HepG2 (cell line): ENCODE results near the gene SURF1. TPM values are rescaled to one million over a fixed set of nuclear protein-coding genes. Genes with fewer than 3 reads are reported as not detected.

Experiments used
- CHD2 ChIP-seq: IDR thresholded peaks from 2 replicates; pipeline ENCODE4 v1.6.1; 2011; ENCODE audit warnings: low read depth, low read length, improper control_type of control experiment
- EHMT2 ChIP-seq: fragments of 200-600 bp; sonication (generic); IDR thresholded peaks from 2 replicates; pipeline ENCODE4 v1.7.0; 2017; ENCODE audit warnings: antibody characterized with exemption, low read depth, low read length, borderline replicate concordance
- ELF1 ChIP-seq: sonication (generic); formaldehyde crosslinking; IDR thresholded peaks from 2 replicates; pipeline ENCODE4 v1.4.0; 2020; ENCODE audit warnings: missing genetic modification reagents
- GMEB1 ChIP-seq: sonication (generic); formaldehyde crosslinking; IDR thresholded peaks from 2 replicates; pipeline ENCODE4 v1.5.1; 2020; ENCODE audit warnings: missing genetic modification reagents, mild to moderate bottlenecking, borderline replicate concordance
- GZF1 ChIP-seq: sonication (generic); formaldehyde crosslinking; IDR thresholded peaks from 2 replicates; pipeline ENCODE4 v1.5.1; 2020; ENCODE audit warnings: mild to moderate bottlenecking, missing genetic modification reagents
- HDAC1 ChIP-seq: sonication (generic); formaldehyde crosslinking; IDR thresholded peaks from 2 replicates; pipeline ENCODE4 v1.5.1; 2020; ENCODE audit warnings: mild to moderate bottlenecking, missing genetic modification reagents
- HNF4A ChIP-seq: sonication (generic); formaldehyde crosslinking; IDR thresholded peaks from 2 replicates; pipeline ENCODE4 v1.4.0; 2020; ENCODE audit warnings: missing genetic modification reagents
- KDM2A ChIP-seq: sonication (generic); formaldehyde crosslinking; IDR thresholded peaks from 2 replicates; pipeline ENCODE4 v1.4.0; 2020; ENCODE audit warnings: low read depth, missing genetic modification reagents, borderline replicate concordance
- KDM5B ChIP-seq: sonication (generic); formaldehyde crosslinking; IDR thresholded peaks from 2 replicates; pipeline ENCODE4 v1.4.0; 2020; ENCODE audit warnings: missing genetic modification reagents, mild to moderate bottlenecking, borderline replicate concordance
- KDM6A ChIP-seq: IDR thresholded peaks from 2 replicates; pipeline ENCODE4 v1.6.1; 2016; ENCODE audit warnings: low read depth
- LCORL ChIP-seq, 2 experiments: fragments of 450-650 bp in 1 of 2; sonication (generic) in 1 of 2; formaldehyde crosslinking in 1 of 2; IDR thresholded peaks; 2 replicates each; pipeline versions ENCODE4 v1.5.0 to v1.6.1; 2017 to 2020; ENCODE audit warnings: antibody characterized with exemption in 1 of 2, missing genetic modification reagents in 1 of 2
- NCOA1 ChIP-seq: sonication (generic); formaldehyde crosslinking; IDR thresholded peaks from 2 replicates; pipeline ENCODE4 v1.9.0; 2021; ENCODE audit warnings: missing genetic modification reagents
- NFYC ChIP-seq: IDR thresholded peaks from 2 replicates; pipeline ENCODE4 v1.6.1; 2016; ENCODE audit warnings: missing genetic modification reagents, missing compliant biosample characterization
- RCOR2 ChIP-seq: IDR thresholded peaks from 2 replicates; pipeline ENCODE4 v1.6.1; 2016; ENCODE audit warnings: missing biosample characterization, missing genetic modification reagents
- SOX13 ChIP-seq, 3 experiments: fragments of 450-650 bp in 1 of 3; sonication (generic) in 1 of 3; formaldehyde crosslinking in 1 of 3; IDR thresholded peaks in 2 of 3; conservative IDR thresholded peaks in 1 of 3; 2 replicates each; pipeline versions ENCODE4 v1.5.0 to v1.6.1; 2016 to 2020; ENCODE audit warnings: antibody characterized with exemption in 1 of 3, mild to moderate bottlenecking in 1 of 3, missing compliant biosample characterization in 1 of 3, missing genetic modification reagents in 1 of 3, moderate library complexity in 1 of 3
- SOX6 ChIP-seq, 2 experiments: fragments of 450-650 bp in 1 of 2; sonication (generic) in 1 of 2; formaldehyde crosslinking in 1 of 2; IDR thresholded peaks; 2 replicates each; pipeline versions ENCODE4 v1.4.0 to v1.6.1; 2017 to 2020; ENCODE audit warnings: antibody characterized with exemption in 1 of 2, mild to moderate bottlenecking in 1 of 2, missing genetic modification reagents in 1 of 2
- SP2 ChIP-seq: sonication (generic); formaldehyde crosslinking; IDR thresholded peaks from 2 replicates; pipeline ENCODE4 v1.5.1; 2020; ENCODE audit warnings: mild to moderate bottlenecking, missing genetic modification reagents
- ZBTB39 ChIP-seq: sonication (generic); formaldehyde crosslinking; IDR thresholded peaks from 2 replicates; pipeline ENCODE4 v1.5.0; 2020; ENCODE audit warnings: missing genetic modification reagents
- ZSCAN21 ChIP-seq: sonication (generic); formaldehyde crosslinking; IDR thresholded peaks from 2 replicates; pipeline ENCODE4 v1.8.0; 2022; ENCODE audit warnings: mild to moderate bottlenecking, missing genetic modification reagents, moderate library complexity, borderline replicate concordance
- ZSCAN22 ChIP-seq: sonication (generic); formaldehyde crosslinking; IDR thresholded peaks from 2 replicates; pipeline ENCODE4 v1.4.0; 2020; ENCODE audit warnings: mild to moderate bottlenecking, missing genetic modification reagents
- ZSCAN25 ChIP-seq: sonication (generic); formaldehyde crosslinking; IDR thresholded peaks from 2 replicates; pipeline ENCODE4 v1.8.0; 2022; ENCODE audit warnings: mild to moderate bottlenecking, missing genetic modification reagents
- polyA plus RNA-seq, 8 experiments: library from polyadenylated mRNA; depleted of rRNA in 3 of 8; stranded (reverse) in 7 of 8; unstranded in 1 of 8; fragments of >200 nt; fragmentation: Illumina TruSeq in 4 of 8; extraction: Trizol in 4 of 8; gene quantifications; 2 replicates each; pipeline versions ENCODE4 v1.2.1 to v1.2.3, GENCODE V29; 2011 to 2016; ENCODE audit warnings: low read depth in 4 of 8, missing spikeins in 1 of 8, mixed read lengths in 1 of 8; ENCODE audit not compliant: insufficient read depth in 1 of 8
- total RNA-seq, 5 experiments: library from RNA; depleted of rRNA; stranded (reverse); fragments of >200 nt; fragmentation: Illumina TruSeq; extraction: Trizol; gene quantifications; 2 replicates each; pipeline ENCODE4 v1.2.3, GENCODE V29; 2016; ENCODE audit warnings: low read depth in 1 of 5
- TF ChIP-seq, protein P1 (sequence below): sonication (generic); formaldehyde crosslinking; conservative IDR thresholded peaks from 2 replicates; pipeline ENCODE4 v1.4.0; 2020; ENCODE audit warnings: mild to moderate bottlenecking, missing genetic modification reagents, moderate library complexity

Gene SURF1
- total and polyA plus RNA-seq, 2 of the 13 experiments (the other 11 are each of a cell fraction or from before 2014, with no cell fraction given) = 17.8 to 40.7 TPM

DNA sequence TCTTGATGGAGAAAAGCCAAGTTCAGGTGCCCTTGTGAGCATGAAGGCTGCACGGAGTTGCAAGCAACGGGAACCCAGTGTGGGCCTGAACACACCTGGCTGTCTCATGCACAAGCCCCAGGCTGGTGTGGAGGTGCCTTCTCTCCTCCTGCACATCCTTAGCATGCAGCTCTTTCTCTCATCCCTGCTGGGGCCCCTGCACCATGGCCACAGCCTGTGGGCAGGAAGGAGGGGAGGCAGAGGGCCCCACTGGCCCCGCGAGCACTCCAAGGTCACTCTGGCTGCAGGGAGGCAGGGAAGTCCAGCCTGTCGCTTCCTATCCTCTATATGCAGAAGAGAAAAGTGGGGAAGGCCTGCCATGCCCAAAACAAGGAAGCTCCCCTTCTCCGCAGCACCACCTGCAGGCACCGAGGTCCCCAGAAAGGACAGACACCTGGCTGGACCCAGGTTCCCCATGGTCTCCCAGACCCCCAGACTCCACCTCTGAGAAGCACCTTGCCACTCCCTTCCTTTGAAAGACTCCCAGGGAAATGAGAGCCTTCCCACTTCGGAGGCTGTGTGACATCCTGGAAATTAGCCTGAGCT, 38.5 kb upstream of the SURF1 start (continued):
- TF ChIP-seq, protein P1, sequence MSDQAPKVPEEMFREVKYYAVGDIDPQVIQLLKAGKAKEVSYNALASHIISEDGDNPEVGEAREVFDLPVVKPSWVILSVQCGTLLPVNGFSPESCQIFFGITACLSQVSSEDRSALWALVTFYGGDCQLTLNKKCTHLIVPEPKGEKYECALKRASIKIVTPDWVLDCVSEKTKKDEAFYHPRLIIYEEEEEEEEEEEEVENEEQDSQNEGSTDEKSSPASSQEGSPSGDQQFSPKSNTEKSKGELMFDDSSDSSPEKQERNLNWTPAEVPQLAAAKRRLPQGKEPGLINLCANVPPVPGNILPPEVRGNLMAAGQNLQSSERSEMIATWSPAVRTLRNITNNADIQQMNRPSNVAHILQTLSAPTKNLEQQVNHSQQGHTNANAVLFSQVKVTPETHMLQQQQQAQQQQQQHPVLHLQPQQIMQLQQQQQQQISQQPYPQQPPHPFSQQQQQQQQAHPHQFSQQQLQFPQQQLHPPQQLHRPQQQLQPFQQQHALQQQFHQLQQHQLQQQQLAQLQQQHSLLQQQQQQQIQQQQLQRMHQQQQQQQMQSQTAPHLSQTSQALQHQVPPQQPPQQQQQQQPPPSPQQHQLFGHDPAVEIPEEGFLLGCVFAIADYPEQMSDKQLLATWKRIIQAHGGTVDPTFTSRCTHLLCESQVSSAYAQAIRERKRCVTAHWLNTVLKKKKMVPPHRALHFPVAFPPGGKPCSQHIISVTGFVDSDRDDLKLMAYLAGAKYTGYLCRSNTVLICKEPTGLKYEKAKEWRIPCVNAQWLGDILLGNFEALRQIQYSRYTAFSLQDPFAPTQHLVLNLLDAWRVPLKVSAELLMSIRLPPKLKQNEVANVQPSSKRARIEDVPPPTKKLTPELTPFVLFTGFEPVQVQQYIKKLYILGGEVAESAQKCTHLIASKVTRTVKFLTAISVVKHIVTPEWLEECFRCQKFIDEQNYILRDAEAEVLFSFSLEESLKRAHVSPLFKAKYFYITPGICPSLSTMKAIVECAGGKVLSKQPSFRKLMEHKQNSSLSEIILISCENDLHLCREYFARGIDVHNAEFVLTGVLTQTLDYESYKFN (CRISPR knock-in tag) = peak; percentile 84
- TF ChIP-seq KDM5B (CRISPR knock-in tag) = peak; percentile 53; the same call in 1 of the 2 replicates
- peak; percentile 75; the same call in 1 of the 2 replicates for TF ChIP-seq KDM2A
- TF ChIP-seq RCOR2 (CRISPR knock-in tag) = 0 out of 2 replicates have a peak, but pooled peaks have one; percentile 29
- TF ChIP-seq HNF4A = peak; percentile 35; the same call in 1 of the 2 replicates
- no peak for TF ChIP-seq SOX13 (IDR thresholded peaks at IDR 0.05)
- TF ChIP-seq SOX13 (CRISPR knock-in tag; conservative IDR thresholded peaks at IDR 0.05 in 1 of 2, IDR thresholded peaks at IDR 0.05 in 1 of 2) = peak in 1 of 2 experiments; percentile 32; a peak in 1 of 4 replicates
- no peak for TF ChIP-seq ZBTB39
- TF ChIP-seq HDAC1 (CRISPR knock-in tag) = peak; percentile 66
- TF ChIP-seq KDM6A (CRISPR knock-in tag) = 0 out of 2 replicates have a peak, but pooled peaks have one; percentile 49
- peak; percentile 78 for TF ChIP-seq ZSCAN25 (CRISPR knock-in tag)
- no peak for TF ChIP-seq ZSCAN22 (CRISPR knock-in tag)
- TF ChIP-seq LCORL (IDR thresholded peaks at IDR 0.05) = no peak
- peak; percentile 72 for TF ChIP-seq LCORL (CRISPR knock-in tag; IDR thresholded peaks at IDR 0.05)
- no peak for TF ChIP-seq GZF1
- 0 out of 2 replicates have a peak, but pooled peaks have one; percentile 21 for TF ChIP-seq ZSCAN21 (CRISPR knock-in tag)
- TF ChIP-seq NCOA1 (CRISPR knock-in tag) = 0 out of 2 replicates have a peak, but pooled peaks have one; percentile 35
- TF ChIP-seq ELF1 (CRISPR knock-in tag) = peak; percentile 31; the same call in 1 of the 2 replicates
- TF ChIP-seq CHD2 = no peak
- TF ChIP-seq SP2 = 0 out of 2 replicates have a peak, but pooled peaks have one; percentile 8
- TF ChIP-seq GMEB1 (CRISPR knock-in tag) = peak; percentile 39; the same call in 1 of the 2 replicates
- no peak for TF ChIP-seq NFYC
- no peak for TF ChIP-seq EHMT2
- no peak for TF ChIP-seq SOX6 (IDR thresholded peaks at IDR 0.05)
- peak; percentile 47; the same call in 1 of the 2 replicates for TF ChIP-seq SOX6 (CRISPR knock-in tag; IDR thresholded peaks at IDR 0.05)
